Colonic mucosa (tissue), 4 donors: Measurements from ENCODE around the gene STXBP5L. TPM values are rescaled to one million over a fixed set of nuclear protein-coding genes. Genes with fewer than 3 reads are reported as not detected.

ENCODE experiments used
- DNase-seq: peaks from one replicate; pipeline ENCODE4 v3.0.0-alpha.2; 2020
- H3K27ac ChIP-seq: fragments of 200-600 bp; one replicate; pipeline ENCODE4 v1.8.0; 2021
- H3K27me3 ChIP-seq: fragments of 200-600 bp; one replicate; pipeline ENCODE4 v1.8.0; 2021
- H3K36me3 ChIP-seq: fragments of 200-600 bp; one replicate; pipeline ENCODE4 v1.8.0; 2021
- H3K4me1 ChIP-seq: fragments of 200-600 bp; one replicate; pipeline ENCODE4 v1.8.0; 2021; ENCODE audit warnings: mild to moderate bottlenecking
- H3K4me3 ChIP-seq: fragments of 200-600 bp; one replicate; pipeline ENCODE4 v1.8.0; 2021
- H3K9ac ChIP-seq, 2 donors: one replicate each; pipeline ENCODE4 v1.7.0; 2013; ENCODE audit warnings: control low read depth in 2 of 2, low read depth in 2 of 2, low read length in 2 of 2
- H3K9me3 ChIP-seq: fragments of 200-600 bp; one replicate; pipeline ENCODE4 v1.8.0; 2021
- CTCF ChIP-seq: fragments of 200-600 bp; IDR thresholded peaks from one replicate; pipeline ENCODE4 v1.8.0; 2022; ENCODE audit warnings: antibody characterized with exemption, mild to moderate bottlenecking
- intact Hi-C: fragments of 100-400 bp; cut with DNase I; formaldehyde crosslinking; loops from one replicate; pipeline ENCODE4 v1.14.1; 2022
- total RNA-seq, 2 donors: library from RNA; stranded (reverse); fragmentation: NEBNext Ultra II Directional in 1 of 2; extraction: Animal tissue kit (Norgen Biotek cat#: 25700) in 1 of 2; gene quantifications; one replicate each; pipeline ENCODE4 v1.2.1, GENCODE V29; 2021
- donor health status: healthy.
- donor health status: DM: no; HTN: no; CAD: no.
- donor health status: DM: no; HTN: no; CAD: no.

STXBP5L gene
- total RNA-seq, 2 donors from 2014 or later: 0.22 to 0.74 TPM

- H3K27ac ChIP-seq: no peak overlapping the region
- no peaks in the 10 kb centered on the region for H3K4me1 ChIP-seq
- H3K4me3 ChIP-seq: no peak overlapping the region
- no peaks in the 10 kb centered on the region for H3K9me3 ChIP-seq
- intact Hi-C loops: no loop called here
- no peak for TF ChIP-seq CTCF
- H3K36me3 ChIP-seq: no peaks in the 10 kb centered on the region
- no peak overlapping the region for H3K9ac ChIP-seq
- DNase-seq: no peak
- H3K27me3 ChIP-seq: no peaks in the 10 kb centered on the region
Measured at GRCh38 chr3:121126707-121127035, 218.7 kb downstream of the STXBP5L start.

GRCh38 chr3:121152573-121152972, 244.6 kb downstream of the STXBP5L start:
- Histone ChIP-seq H3K9me3 (no peaks in the 10 kb centered on the region), H3K9ac (no peak overlapping the region), H3K27me3 (no peaks in the 10 kb centered on the region), H3K4me1 (no peaks in the 10 kb centered on the region), H3K36me3 (no peaks in the 10 kb centered on the region), H3K4me3 (no peak overlapping the region), H3K27ac (no peak overlapping the region)
- DNase-seq: no peak
- intact Hi-C loops: no loop called here
- no peak for TF ChIP-seq CTCF

- TF ChIP-seq CTCF: no peak
- no peak for DNase-seq
- Histone ChIP-seq H3K36me3 (no peaks in the 10 kb centered on the region), H3K27ac (no peak overlapping the region), H3K9ac (no peak overlapping the region), H3K27me3 (no peaks in the 10 kb centered on the region), H3K9me3 (no peaks in the 10 kb centered on the region), H3K4me3 (no peak overlapping the region), H3K4me1 (no peaks in the 10 kb centered on the region)
- intact Hi-C loops: no loop called here
Measured at GRCh38 chr3:121153851-121154250, 245.8 kb downstream of the STXBP5L start.

- no peak for TF ChIP-seq CTCF
- Histone ChIP-seq H3K9me3 (no peaks in the 10 kb centered on the region), H3K9ac (no peak overlapping the region), H3K4me3 (no peak overlapping the region), H3K27me3 (no peaks in the 10 kb centered on the region), H3K36me3 (no peaks in the 10 kb centered on the region), H3K4me1 (no peaks in the 10 kb centered on the region), H3K27ac (no peak overlapping the region)
- intact Hi-C loops: no loop called here
- DNase-seq: no peak
Measured at GRCh38 chr3:121155028-121155427, 247.0 kb downstream of the STXBP5L start.

- Histone ChIP-seq H3K4me1 (no peaks in the 10 kb centered on the region), H3K9me3 (no peaks in the 10 kb centered on the region), H3K27me3 (no peaks in the 10 kb centered on the region), H3K36me3 (no peaks in the 10 kb centered on the region), H3K27ac (no peak overlapping the region), H3K4me3 (no peak overlapping the region), H3K9ac (no peak overlapping the region)
- no peak for TF ChIP-seq CTCF
- intact Hi-C loops: no loop called here
- DNase-seq: no peak
Measured at GRCh38 chr3:121165397-121165837, 257.4 kb downstream of the STXBP5L start.
